Forelimb muscle (tissue), 1 donor: ENCODE measurements around the gene C16orf95. TPM values are rescaled to one million over a fixed set of nuclear protein-coding genes. Genes with fewer than 3 reads are reported as not detected.
"Not testable (repeated sequence)": the region's sequence is repeated elsewhere in the genome, so short reads cannot be mapped to it uniquely, and the experiment has no call there.

Experiments used
- DNase-seq: peaks from one replicate; pipeline ENCODE4 v3.0.0-alpha.2; 2013; ENCODE audit warnings: low read depth
- polyA plus RNA-seq: library from polyadenylated mRNA; unstranded; fragments of 120-200 nt; gene quantifications from one replicate; pipeline ENCODE4 v1.2.1, GENCODE V29; 2013; ENCODE audit not compliant: insufficient read length

The C16orf95 gene
- polyA plus RNA-seq, 1 donor, result 2.9 TPM

DNA sequence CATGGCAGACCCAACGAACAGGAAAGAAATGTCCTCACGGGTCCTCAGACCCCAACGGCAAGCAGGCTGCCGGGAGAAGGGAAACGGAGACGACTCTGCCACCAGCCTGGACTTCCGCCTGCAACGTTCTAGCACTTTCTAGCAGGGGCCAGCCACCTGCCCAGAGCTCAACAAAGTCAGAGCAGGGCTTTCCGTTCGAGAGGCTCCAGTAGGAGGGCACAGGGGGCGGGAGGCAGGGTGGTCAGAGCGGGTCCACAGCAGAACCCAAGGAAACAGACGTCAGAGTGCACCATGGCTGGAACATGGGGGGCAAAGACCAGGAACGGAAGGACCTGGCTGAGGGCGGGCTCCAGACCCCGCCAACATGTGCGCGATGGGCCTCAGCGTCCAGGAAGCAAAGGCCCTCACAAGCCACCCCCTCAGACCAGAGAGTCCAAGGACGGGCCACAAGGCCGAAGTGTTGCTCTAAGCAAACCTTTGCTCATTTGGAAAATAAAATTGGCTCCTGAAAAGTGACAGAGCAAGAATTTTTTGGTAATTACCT, 29.4 kb upstream of the C16orf95 start:
- no peak for DNase-seq

DNA sequence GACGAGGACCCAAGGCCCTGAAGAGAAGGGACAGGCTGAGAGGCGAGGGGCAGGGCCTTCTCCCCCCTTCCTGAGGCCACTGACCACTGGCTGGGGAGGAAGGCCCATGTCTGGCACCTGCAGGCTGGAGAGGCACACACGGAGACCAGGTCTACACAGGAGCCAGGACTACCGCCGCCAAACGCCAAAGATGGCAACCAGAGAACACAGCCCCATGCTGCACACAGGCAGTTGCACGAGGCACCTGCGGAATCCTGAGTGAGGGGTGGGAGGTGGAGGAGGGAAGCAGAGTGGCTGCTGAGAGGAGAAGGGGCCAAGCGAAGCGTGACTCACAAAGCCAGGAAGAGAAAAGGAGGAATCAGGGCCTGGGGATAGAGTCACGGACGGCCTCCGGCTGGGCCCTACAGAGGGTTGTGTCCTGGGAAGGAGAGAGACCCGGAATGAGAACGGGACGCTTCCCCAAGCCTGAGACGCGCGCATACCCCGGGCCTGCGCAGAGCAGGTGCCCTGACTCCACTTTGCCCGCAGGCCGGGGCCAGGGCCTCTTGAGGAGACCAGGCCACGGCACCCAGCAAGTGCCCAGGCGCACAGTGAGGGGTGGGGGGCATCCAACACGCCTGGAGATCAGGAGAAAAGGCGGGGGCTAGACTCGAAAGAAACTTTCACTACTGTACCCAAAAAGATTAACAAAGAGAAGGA, 28.7 kb upstream of the C16orf95 start:
- DNase-seq, result no peak

DNA sequence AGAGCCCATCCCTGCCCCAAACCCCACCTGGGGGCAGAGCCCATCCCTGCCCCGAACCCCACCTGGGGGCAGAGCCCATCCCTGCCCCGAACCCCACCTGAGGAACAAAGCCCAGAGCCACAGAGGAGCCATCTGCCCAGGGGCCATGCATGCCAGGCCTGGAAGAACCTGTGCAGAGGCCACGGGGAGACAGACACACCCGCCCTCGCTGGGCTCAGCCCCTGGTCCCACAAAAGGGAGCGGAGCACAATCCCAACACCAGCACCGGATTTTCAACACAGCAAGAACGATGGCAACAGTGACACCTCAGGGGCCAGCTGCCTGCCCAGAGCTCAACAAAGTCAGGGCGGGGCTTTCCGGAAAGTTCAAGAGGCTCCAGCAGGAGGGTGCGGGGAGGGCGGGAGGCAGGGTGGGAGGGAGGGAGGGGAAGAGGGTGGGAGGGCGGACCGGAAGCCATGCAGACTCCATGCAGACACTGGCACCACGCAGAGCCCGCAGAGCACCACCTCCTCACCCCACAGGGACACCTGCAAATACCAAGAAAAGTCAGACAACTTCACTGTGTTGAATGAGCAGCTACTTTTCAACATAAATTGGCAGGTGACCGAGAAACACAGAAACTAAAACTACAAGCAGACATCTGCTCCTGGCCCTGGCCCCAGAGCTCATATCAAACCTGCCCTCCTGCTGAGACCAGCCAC, 27.9 kb upstream of the C16orf95 start:
- no peak for DNase-seq

DNA sequence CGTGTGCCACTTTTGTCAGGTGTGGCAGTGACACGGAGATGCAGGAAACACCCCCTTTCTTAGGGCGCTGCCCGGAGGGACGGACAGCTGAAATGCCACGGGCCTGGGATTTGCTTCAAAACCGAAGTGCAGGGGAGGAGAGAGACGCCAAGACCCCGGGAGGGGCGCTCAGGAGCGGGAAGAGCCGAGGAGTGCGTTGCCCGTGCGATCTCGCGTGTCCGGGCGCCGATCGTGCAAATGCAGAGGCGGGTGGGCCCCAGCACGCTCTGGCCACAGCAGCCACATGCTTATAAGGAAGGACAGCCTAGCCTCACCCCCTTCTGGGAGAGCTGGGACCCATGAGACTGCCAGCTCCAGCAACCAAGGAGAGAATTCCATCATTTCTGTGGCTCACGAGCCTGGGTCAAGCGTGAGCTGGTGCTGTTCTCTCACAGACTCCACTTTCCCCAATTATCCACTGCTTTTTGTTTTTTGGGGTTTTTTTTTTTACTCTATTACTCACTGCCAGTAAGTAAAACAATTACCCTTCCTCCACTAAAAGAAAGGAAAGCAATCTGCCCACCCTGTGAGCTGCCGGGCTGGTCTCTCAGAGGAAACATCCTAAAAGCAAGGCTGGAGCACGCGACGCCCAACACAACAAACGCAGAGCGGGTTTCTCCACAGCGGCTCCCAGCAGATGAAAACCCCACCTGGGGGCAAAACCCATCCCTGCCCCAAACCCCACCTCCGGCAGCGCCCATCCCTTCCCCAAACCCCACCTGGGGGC, 27.2 kb upstream of the C16orf95 start:
- DNase-seq, result no peak

DNA sequence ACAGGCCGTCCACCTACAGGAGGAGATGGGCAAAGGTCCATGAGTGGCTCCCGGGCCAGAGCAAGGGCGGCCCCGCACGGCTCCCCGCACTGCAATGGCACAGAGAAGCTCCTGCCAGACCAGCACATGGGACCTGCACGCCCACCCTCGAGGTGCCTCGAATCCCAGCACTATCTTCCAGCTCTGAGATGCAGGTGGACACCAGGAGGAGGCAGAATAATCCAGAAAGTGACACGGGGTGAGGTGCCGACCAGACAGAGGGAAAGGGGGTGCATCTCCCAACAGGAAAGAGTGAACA, 26.5 kb upstream of the C16orf95 start:
- DNase-seq, result no peak

DNA sequence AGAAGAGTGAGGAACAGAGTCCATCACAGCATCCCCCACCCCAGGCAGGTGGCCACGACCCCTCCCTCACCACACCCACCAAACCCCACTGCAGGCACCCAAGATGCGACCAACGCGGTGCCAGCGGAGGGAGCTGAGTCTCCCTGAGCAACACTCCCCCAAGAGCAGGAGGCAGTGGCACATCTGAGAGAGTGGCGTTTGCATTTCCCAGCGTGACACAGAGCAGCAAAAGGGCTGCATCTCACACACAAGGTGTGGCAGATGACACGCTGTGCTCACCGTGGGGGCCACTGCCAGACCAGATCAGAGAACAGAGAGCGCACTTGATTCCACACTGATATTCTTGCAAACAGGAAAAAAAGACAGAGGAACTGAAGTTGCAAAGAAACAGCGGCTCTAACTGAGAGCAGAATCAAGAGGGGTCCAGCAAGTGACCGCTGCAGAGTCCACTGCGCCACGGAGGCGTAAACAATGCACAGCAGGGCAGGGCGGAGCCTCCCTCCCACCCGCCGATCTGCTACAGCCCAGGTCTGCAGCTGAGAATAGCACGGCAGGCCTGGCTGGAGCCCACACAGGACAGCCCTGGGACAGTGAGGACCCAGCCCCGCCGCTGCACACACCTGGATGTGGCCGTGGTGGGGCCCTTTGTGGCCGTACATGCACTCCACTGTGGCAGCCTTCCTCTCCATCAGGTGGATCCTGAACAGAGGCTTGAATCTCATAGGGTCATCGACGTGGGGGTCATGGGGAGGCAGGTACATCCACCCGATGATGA, 26.0 kb upstream of the C16orf95 start:
- no peak for DNase-seq

DNA sequence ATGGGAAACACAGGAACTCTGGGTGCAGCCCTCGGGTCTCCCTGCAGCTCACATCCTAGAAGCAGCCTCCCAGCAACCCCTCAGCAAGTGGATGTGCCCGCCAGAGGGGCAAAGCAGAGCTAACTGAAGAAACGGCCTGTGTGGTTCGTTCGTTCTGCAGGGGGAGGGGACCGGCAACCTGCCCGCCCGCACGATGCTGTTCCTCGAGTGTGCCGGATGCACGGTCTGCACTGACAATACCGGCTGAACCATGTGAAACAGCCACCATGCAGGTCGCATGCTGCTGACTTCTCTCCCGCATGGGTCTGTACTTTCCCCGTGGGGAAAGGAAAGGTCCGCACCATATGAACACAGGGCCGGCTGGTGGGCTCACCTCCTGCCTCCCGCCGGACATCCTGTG, 25.3 kb upstream of the C16orf95 start:
- no peak for DNase-seq

DNA sequence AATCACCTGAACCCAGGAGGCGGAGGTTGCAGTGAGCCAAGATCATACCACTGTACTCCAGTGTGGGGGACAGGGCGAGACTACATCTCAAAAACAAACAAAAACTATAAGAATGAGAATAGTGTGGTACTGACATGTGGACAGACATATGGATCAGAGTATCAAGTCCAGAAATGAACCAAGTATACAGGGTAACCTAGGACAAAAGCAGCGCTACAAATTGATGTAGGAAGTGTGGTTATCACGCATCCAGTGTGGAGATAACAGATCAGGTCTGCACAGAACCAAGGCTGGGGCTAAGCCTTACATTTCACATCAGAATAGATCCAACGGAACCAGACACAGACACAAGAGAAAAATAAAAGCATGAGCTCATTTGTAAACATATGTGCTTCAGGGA, 23.0 kb upstream of the C16orf95 start:
- no peak for DNase-seq

DNA sequence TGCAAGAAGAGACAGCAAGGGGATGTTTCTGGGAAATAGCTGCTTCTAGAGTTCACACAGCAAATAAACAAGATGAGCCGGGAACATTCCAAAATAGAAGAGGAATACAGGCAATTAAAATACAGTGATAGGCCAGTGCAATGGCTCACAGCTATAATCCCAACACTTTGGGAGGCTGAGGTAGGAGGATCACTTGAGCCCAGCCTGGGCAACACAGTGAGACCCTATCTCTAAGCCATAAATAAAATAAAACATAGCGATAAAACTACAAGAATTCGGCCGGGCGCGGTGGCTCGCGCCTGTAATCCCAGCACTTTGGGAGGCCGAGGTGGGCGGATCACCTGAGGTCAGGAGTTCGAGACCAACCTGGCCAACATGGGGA, 22.5 kb upstream of the C16orf95 start:
- not testable (repeated sequence) for DNase-seq

DNA sequence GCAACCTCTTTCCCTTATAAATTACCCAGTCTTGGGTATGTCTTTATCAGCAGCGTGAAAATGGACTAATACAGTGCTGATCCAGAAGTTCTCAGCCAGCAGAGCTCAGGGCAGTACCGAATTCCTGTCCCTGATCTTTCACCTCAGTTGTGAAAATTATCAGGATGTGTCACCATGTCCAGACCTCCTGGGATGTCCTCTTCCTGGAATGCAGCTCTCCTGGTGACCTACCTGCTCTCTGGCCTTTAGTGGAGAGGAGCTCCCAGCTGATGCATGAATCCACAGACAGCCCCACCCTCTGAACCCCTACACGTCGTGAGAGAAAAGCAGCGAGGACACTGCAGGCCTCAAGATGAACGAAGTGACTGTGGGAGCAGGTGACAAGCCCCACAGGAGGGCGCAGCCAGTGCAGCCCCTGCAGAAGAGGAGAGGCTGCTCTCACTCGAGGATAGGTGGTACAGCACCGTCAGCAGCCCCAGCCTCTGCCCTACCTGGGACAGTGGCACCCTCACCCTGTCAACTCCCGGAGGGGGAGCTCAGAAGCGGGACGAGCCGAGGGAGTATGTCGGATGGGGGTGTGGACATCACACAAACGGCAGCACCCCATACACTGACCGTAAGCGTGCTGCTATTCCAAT, 22.0 kb upstream of the C16orf95 start:
- DNase-seq, result no peak

DNA sequence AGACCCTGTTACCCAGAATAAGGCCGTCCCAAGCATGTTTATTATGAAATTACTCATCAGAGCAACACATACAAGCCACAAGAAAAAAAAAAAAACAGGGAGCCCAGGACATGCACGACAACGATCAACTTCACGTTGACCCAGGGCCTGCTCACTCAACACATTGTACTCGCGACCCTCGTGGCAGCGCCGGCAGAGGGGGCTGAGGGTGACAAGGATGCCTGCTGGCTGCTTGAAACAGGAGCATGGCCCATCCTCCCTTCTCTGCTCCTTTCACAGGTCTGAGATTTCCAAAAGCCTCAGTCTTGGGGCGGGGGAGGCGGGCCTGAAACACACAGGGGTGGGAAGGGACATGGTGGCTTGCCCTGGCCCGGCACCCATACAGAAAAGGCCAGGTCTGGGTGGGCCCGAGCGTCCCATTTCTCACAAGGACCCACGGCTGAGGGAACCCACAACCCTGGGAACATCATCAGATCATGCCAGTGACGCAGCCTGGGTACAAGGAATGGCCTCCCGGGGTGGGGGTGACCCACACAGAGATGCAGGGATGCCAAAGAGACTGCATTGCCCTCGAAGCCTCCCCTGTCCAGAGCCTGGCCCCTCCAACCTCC, 21.1 kb upstream of the C16orf95 start:
- DNase-seq, result no peak

DNA sequence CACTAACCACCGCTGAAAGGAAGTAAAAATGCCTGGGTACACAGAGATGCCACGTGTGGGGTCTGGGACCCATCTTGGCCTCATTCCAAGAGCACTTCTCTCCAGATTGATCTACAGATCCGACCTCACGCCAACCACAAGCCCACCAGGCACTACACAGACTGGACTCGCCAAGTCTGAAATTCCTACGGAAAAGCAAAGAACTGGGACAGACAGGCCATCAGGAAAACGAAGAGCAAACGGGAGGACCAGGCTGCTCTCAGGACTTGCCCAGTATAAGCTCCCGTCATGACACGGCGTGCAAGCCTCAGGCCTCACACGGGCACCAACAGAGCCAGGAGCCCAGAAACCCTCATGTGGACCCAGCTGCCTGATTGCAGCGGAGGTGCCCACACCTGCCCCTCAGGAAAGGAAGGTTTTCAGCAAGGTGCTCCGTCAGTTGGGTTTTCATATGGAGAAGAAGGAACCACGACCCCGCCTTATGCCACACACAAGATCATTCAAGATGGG, 20.1 kb upstream of the C16orf95 start:
- no peak for DNase-seq

DNA sequence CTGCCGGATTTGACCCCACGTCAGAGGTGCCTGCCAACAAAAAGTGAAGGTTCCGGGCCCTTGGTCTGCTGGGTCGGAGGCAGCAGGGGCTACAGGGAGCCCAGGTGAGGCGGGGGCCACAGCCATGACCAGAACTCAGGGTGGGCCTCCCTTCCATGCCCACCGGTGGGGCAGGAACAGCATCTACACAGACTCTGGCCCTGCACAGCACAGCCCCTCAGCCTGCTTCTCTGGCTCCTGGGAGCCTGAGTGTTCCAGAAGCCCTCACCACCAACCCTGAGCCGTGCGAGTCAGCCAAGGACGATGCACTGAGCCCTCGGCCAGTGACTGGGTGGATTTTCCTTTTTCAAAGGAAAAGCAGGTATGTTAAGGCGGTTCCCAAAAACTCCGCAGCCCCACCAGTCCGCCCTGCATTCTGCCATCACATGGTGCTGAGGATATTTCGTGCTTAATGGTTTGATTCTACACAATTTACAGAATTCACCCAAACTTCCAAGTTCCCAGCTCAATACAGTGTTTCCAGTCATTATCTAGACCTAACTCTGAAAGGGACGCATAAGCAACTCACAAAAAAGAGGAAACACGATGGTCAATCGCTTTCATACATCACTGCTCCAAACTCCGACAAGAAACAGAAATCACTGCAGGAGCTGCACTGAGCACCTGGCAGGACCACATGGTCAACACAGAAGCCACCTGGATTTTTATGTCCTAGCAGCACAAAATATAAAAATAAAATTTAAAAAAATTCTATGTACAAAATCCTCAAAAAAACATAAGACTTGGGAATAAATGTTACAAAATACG, 19.4 kb upstream of the C16orf95 start:
- DNase-seq, result no peak

DNA sequence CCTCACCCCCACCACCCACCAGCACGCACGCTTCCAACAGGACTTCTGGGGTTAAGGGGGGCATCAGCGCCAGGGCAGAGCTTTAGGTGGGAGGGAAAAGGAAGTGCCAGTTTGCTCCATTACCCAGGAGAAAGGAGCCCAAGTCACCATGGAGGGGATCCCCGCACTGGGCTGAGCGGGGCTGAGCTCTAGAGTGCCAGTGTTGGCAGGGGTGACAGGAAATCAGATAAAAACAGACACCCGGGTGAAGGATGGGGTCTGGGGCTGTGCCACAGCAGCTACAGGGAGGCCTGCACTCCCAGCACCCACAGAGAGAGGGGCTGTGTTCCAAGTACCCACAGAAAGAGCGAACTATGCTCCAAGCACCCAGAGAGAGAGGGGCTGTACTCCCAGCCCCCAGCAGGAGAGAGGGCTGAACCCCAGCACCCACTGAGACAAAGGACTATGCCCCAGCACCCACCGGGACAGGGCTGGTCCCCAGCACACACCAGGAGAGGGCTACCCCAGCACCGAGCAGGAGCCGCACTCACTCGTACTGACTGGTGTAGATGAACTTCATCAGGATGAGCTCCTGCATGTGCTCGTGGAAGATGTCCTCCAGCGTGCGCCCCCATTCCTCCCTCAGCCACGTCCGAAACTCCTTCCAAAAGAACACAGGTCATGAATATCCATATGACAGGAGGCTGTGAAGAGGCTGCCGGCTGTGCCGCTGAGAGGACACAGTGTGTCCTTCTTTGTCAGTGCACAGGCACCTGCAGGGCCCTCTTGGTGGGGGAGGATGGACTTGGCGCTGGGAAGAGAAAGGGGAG, 18.6 kb upstream of the C16orf95 start:
- DNase-seq, result no peak

DNA sequence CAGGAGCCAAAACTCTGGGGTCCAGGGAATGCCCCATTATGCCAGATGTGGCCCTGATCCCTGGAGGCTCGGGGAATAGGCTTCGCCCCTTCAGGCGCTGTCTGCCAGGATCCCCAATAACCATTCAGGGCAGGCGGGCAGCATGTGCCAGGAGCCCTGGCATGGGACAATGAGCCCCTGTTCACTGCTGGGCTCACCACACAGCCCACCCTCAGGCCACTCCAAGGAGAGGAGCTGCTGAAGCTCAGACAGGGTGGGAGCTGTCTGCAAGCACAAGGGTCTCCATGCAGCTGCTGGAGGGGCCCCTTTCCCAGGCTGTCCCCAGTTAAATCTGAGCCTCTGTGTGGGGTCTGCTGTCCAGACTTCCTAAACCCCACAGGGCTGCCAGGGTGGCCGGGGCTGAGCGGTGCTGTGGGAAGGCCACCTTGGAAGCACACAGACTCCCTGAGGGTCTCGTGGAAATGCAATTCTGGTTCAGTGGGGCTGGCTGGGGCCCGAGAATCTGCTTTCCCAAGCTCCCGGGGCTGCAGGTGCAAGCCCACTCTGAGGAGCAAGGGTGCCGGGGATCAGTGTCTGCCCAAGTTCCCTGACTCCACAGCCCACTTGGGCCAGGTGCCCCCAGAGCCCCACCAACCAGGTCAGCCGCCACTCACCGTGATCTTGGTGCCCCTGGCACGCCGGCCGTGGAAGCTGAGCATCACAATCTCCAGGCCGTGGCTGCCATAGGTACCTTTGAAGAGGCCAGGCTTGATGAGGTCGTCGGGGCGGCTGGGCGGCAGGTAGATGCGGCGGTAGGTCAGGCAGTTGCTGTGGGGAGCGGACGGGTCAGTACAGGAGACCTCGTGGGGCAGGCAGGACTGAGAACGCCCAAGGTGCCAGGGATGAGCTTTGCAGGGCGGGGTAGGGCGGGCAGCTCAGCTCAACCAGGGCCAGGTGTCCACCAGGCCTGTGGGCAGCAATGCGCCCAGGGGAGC, 17.7 kb upstream of the C16orf95 start:
- no peak for DNase-seq

DNA sequence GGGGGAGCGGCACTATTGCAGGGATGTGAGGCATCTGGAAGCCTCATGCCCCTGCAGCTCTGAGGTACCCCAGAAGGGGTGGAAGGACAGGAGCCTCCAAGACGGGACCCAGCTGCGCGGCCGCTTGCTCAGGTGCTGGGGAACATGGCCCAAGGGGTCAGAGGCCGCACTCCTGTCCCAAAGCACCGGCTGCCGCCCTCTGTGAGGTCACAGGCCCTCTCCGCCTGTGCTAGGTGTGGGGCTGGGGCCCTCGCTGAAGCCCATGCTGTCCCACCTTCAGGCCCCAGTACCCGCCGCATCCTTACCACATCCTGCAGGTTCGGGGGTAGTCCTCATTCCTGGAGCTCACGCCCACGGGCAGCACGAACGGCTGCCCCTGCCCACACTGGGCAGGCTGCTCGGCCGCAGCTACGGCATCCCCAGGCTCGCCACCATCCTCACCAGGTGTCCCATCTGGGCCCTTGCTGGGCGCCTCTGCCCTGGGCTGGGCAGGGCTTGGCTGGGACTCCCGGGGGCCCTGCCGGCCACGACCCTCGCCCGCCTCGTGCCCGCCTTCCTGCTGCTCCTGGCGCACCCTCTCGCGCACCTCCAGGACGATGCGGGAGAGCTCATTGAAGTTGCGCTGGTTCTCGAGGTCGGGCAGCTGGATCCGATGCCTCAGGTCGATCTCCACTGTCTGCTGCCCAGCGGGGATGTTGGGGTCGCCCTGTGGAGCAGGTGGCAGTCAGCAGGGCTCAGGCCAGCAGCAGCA, 16.6 kb upstream of the C16orf95 start:
- DNase-seq, result no peak

DNA sequence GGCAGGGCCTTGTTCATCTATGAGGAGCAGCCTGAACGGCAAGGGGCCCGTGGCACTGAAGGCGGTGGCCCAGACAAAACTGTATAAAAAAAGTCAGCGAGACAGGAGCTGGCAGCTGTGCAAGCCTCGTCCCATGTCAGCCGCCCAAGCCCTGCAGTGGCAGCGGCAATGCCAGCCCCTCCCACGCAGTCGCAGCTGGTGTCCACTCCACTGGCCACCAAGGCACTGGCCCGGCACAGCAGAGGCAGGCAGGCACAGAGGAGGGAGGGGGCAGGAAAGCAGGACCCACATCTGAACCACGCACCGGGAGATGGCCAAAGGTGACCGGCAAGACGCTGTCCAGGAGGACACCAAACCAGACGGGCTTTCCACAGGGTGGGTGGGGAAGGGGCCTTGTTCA, 15.9 kb upstream of the C16orf95 start:
- DNase-seq, result no peak
